Left renal pelvis (tissue), 4 donors: ENCODE data around the gene CYB5R4. TPM values are rescaled to one million over a fixed set of nuclear protein-coding genes. Genes with fewer than 3 reads are reported as not detected.

Experiments used
- DNase-seq, 4 donors: peaks; one replicate each; pipeline ENCODE4 v3.0.0-alpha.2; 2013; ENCODE audit warnings: low read depth in 4 of 4, low spot score in 3 of 4
- polyA plus RNA-seq, 4 donors: library from polyadenylated mRNA; unstranded; fragments of 120-200 nt; gene quantifications; one replicate each; pipeline ENCODE4 v1.2.1, GENCODE V29; 2013; ENCODE audit not compliant: insufficient read length in 4 of 4

The CYB5R4 gene
- polyA plus RNA-seq, 4 donors = 9.3 to 11.6 (median 10.0) TPM

DNA sequence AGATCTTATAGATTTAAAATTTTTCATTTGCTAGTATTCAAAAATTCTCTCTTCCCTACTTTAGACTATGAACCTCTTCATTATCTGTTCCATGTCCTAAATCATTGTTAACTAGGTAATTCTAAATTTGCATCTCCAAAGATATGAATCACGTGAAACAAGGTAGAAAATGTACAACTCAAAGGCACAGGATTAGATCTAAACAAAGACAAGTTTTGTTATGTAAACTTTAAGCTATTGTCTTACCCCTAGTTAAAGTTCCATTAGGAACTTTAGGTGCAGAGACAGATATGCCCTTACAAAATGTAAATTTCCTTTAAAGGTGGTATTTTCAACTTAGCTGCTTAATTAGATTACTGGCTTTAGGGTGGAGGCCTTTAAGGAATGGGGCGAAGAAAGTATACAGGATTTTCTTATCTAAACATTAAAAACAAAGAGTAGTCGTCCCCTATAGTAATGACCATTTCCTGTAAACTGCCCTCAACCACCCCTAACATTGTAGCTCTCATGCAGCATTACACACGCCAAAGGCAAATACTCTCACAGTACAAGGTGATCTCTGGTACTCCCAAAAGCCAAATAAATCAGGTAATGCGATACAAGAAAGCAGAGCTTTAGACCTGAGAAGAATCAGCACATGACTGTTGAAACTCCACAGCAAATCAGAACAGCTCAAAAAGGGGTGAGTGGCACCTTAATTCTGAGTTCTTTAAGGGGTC is 116.7 kb downstream of the CYB5R4 start:
- DNase-seq = peak in 1 of 4 donors; percentile 2

DNA sequence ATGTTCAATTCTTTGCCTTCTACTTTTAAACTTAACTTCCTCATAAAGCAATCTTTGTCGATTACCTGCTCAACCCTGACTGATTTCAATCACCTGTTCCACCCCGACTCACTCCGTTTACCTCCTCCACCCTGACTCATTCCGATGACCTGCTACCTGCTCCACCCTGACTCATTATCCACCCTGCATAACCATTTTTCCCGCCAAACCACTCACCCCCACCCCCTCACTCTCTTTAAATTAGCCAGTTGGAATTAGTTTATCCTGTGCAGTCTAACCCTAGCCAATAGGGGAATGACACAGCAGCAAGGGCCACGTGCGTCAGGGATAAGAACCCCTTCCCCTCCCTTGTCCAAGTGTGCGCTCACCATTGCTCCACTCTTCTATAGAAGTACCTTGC is 117.4 kb downstream of the CYB5R4 start:
- no peak for DNase-seq

DNA sequence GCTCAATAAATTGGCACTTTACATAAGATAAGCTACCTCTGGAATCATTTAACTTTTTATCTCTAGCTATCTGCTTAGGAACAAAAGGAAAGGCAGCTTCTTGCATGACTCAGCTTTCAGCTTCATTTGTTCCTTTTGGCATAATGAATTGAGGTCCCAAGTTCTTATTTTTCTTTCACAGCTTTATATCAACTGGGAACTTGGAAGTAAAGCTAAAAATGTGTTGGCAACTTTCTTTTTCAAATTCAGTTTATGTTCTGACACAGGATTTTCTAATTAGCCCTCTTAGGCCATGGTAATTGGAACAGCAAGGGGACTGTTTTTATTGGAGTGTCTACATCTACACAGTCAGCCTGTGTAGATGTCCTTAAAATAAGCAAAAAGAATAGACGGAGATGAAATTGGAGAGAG is 118.8 kb downstream of the CYB5R4 start:
- no peak for DNase-seq

DNA sequence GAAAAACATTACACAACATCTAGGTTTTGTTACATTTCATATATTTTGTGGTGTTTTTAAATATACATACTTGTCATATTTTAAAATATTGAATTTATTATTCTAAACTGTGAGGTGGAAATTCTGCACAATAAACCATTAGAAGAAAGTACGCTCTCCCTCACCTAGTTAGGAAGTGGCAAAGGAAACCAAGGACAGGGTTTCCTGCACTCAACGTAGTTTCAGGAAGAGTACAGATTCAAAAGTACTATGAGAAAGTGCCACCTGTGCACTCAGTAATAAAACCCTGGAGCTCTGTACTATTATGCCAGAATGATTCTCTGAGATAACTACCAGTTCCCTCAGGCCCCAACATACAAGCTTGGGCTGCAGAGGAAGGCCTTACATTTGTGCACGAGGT is 119.5 kb downstream of the CYB5R4 start:
- DNase-seq = no peak

DNA sequence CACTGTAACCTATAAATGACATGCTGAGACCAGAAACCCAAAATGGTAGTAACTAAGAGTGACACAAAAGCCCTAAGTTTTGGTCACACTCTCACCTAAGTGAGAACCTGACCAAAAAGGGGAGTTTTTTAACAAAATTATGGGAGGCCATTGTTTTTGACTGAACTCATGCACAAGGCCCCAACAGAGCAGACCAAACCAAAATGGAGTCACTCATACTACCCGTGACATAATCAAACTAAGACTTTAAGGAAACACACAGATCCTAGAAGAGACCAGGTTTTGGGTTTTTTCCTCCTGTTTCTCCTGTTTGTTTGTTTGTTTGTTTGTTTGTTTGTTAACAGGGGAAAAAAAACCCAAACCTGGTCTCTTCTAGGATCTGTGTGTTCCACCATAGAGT is 124.9 kb downstream of the CYB5R4 start:
- no peak for DNase-seq

DNA sequence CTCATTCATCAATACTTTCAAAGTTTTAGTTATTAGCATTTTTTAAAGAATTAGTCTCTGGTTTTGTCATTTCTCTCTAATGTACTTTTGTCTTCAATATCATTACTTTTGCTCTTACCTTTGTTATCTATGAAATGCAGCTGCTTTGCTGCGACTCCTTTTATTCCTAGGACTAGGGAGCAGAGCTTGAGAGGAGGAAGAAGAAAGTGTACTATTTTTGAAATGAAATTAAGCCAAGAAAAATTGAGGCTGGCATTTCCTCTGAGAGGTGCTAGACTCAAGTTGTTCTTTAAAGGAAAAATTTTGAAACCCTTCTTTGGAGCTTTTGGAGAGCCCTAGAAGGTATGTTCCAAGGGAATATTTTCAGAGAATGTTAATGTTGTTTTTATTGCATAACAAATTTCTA is 125.8 kb downstream of the CYB5R4 start:
- no peak for DNase-seq

DNA sequence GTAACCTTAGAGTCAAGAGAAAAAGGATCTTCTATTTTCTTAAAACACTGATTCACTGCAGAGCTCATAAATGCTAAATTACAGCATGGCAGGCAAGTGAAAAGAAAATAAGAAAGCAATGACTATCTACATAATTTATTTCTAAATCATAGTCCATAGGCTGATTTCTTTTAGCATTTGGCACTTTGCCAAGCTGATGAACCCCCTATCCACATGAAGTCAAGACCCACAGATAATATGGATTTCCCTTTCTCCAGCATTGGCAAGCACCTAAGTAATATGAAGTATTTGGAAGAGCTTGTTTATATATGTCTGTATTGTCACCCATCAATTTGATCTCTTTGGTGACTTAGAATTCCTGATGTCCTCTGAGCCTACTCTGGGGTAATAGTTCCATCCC is 126.2 kb downstream of the CYB5R4 start:
- no peak for DNase-seq

DNA sequence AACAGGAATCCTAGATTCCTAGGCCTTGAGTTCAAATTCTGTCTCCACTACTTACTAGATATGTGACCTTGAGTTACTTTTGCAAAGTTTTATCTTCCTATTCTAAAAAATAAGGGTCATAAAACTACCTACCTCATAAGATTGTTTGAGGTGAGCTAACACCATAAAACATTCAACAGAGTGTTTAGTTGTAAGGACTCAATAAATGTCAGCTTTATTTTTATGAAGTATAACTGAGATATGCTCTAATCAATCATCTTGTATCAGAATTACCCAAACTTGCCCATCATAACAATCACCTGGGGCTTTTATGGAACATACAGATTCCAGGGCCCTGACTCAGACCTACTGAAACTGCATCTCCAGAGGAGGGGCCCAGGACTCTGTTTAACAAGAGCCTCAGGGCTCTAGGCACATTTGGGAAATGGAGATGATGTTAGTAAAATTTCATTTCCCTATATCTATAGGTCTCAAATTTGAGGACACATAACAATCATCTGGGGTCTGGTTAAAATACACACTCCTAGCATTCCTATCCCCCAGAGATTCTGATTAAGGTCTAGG is 138.6 kb downstream of the CYB5R4 start:
- DNase-seq = no peak

DNA sequence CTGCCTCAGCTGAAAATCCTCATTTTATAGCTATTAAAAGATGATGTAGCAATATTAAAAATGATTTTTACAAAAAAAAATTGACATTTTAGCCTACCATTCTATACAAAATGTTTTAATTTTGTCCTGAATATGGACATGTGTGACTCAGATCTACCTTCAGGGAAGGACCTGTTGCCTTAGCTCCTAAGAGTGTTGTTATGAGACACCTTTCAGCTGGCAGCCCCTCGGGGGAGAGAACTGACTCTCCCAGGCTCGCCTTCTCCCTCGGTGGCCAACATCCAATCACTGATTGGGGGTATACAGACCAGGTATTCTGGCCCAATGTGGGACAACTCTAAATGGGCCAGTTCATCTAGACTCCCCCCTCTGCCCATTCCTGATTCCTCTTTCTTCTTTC is 141.6 kb downstream of the CYB5R4 start:
- no peak for DNase-seq

DNA sequence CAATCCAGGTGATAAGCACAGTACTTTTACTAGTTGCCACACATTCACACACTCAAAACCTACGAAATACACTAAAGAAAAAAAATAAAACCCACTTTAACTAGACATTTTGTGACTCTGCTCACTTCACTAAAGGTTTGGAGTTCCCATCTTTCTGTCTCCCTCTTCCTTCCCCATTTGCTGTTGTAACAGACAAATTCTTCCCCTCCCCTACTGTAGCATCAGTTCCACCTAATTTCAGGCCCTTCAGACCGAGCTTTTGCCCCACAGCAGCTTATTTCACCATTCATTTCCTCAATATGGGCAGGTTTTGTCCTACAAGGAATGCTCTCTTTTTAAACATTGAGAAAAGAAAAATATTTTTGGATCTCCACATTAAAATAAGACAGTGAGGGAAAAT is 142.7 kb downstream of the CYB5R4 start:
- no peak for DNase-seq

DNA sequence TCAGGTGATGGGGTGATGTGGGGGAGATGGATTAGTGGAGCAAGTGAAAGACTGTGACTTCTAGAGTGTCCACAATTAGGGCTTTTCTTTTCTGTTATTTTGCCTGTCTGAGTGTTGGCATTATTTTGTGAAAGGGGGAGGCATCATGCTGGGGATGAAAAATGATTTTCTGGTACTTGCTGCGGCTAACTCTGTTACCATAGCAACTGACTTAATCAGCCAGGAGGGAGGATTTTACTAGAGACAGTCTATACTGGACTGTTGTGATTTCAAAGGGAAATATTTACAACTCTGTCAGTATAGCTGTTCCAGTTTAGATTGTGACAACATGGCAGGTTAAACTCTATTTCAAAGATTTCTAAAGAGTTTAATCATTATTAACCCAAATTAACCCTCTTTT is 143.6 kb downstream of the CYB5R4 start:
- DNase-seq = no peak

DNA sequence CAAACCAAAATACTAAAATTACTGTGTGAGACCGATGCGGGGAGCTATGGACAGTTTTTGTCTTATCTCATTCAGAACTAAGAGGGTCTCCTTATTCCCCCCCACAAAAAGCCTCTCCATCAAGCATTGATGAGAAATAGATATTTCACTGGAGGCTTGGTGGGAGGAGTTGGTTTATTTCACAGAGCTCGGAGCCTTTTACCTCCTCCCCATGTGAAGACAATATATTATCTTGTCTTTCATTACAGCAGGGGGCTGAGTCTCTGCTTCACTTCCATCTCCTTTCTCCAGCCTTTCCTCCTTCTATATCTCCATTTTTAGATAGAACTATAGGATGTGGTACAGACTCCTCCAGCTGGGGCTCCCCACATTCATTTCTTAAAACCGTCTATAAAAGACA is 144.2 kb downstream of the CYB5R4 start:
- no peak for DNase-seq

DNA sequence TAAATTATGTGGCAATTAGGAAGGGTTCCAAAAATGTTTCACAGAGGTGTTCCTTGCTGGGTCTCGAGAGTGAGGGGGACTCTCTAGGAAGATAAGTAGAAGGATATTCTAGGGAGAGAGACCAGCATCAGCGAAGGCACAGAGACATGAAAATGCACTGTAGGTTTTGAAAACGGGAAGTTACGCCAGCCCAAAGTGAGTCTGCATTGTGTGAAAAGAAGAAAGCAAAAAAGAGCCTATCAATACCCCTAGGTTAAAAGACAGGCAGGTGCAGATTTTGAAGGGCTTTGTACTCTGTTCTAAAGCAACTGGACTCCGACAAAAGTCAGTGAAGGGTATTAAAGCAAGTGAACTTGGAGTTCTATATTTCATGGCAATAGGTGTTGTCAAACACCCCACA is 148.4 kb downstream of the CYB5R4 start:
- no peak for DNase-seq

DNA sequence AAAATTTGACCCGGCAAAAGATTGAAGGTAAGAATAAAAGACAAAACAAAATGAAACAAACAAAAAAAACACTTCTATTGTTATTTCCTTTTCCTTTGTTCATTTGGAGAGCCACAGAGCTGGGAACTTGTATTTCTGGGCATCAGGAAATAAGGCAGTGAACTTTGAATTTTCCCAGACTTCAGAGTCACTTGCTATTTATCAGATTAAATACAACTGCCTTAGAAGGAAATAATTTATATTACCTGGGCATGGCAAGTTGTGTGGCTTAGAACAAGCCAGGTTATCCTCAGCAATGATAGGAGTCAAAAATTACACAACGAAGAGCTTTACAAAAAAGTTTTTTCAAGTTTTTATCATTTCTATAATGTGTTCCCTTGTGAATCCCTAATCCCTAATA is 153.9 kb downstream of the CYB5R4 start:
- no peak for DNase-seq

DNA sequence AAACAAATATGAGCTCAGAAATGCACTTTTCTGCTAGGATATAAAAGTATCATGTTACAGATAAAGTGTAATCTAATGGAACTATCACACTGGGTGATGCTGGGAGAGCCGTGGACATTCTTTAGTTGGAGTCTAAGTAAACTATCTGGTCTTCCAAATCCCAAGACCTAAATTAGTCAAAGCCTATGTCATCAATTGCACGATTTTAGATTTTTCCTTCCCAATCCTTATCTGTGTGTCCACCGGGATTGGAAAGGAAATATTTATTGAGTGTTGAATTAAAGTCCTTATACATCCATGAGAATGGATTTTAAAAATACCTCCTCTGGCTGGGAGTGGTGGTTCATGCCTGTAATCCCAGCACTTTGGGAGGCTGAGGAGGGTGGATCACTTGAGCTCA is 154.4 kb downstream of the CYB5R4 start:
- no peak for DNase-seq

DNA sequence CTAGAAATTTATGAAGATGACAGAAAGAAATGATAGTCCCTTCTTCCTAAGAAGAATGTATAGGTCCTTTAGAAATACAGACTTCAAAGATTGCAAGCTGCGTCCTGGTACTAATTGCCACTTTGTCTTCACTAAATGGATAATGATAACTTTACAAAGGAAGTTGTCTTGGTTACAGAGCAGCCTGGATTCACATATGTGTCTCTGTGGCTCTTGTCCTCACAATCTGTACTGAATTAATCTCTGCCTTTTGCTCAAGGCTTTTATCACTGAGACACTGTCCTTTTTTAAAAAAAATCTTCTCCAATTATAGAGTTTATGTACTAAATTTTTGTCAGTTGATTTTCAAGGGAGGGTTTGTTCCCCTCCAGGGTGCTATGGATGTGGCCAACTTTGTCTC is 156.5 kb downstream of the CYB5R4 start:
- DNase-seq = no peak

Other genes with a start within 250 kb of the CYB5R4 start
- 1 to 10 TPM in 3 of 4 donors, under 1 TPM in 1; 0.47 to 2.6 (median 1.1) TPM for gene SNAP91, start 150.6 kb upstream of the CYB5R4 start, polyA plus RNA-seq
- gene RIPPLY2, start 6.3 kb upstream of the CYB5R4 start, polyA plus RNA-seq = not detected
- 10 to 100 TPM in 1 of 4 donors, 1 to 10 TPM in 3; 3.5 to 17.7 (median 4.8) TPM for gene MRAP2, start 174.1 kb downstream of the CYB5R4 start, polyA plus RNA-seq